GM19467 (cell line): ENCODE data around the gene GLDN.

Source experiments
- ATAC-seq: cut with Tn5 transposase; IDR thresholded peaks from one replicate; pipeline ENCODE4 v1.9.1; 2021; ENCODE audit warnings: mild to moderate bottlenecking, moderate library complexity; ENCODE audit not compliant: unreplicated experiment

The GLDN gene

GRCh38 chr15:51341366-51342226 lies at the start of gene GLDN:
Gene GLDN, plus strand, starts transcription at chr15:51341655. Its CDS starts 30 bp downstream, at chr15:51341685.
- ATAC-seq: no peak

GRCh38 chr15:51298620-51299019 lies 42.8 kb upstream of the GLDN start:
- no peak for ATAC-seq

DNA sequence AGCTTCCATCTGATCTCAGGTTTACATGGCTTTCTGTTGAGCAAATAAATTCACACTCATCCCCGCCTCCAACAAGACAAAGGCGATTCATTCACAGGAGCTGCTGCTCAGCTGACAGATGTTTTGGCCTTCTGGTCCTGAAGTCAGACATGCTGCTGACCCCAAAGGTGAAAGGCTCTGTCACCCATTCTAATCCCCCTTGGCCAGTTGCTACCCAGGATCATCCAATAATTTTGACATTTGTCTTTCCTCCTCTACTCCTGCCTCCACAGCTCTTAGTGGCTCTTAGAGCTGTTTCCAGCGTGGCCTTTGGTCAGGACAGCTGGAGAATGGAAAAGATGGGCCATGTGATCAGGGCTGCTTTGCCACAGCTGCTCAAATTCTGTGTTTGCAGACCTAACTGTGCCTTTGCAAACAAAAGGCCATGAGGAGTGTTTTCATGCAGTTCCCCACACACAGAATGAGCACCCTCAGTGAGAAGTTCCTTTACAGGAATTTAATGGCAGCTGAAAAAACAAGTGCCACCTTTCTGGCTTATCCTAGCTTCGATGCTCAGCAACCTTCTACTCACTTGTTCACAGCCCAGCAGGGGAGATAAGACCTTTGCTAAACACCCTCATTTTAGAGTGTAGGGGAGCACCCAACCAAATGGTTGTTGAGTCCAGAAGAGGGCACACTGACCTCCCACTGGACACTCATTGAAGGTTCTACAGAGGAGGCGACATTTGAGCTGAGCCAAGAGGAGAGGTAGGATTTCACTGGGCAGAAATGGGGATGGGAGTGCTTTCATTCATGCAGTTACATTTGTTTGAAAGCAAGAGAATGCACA lies 42.1 kb upstream of the GLDN start:
- ATAC-seq: no peak

DNA sequence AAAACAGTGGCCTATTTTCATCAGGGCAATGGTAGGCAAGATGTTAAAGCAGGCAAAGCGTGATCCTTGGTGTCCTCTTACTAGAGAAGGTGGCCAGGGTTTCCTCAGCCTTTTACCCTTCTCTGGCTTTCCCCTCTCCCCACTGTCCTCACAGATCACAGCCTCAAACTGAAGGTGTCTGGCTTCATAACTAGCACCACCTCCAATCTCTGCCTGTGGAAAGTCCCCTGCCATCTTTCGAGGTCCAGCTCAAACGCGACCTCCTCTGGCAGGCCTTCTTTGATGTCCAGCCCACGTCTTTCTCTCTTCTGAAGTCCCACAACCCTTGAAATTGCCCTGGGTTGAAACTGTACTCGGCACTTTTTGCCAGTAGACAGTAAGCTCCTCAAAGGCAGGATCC lies 39.0 kb upstream of the GLDN start:
- ATAC-seq: no peak

GRCh38 chr15:51303462-51303980 lies 37.9 kb upstream of the GLDN start:
- no peak for ATAC-seq

- no peak for ATAC-seq
These were observed 34.1 kb upstream of the GLDN start for GRCh38 chr15:51307325-51307724.

DNA sequence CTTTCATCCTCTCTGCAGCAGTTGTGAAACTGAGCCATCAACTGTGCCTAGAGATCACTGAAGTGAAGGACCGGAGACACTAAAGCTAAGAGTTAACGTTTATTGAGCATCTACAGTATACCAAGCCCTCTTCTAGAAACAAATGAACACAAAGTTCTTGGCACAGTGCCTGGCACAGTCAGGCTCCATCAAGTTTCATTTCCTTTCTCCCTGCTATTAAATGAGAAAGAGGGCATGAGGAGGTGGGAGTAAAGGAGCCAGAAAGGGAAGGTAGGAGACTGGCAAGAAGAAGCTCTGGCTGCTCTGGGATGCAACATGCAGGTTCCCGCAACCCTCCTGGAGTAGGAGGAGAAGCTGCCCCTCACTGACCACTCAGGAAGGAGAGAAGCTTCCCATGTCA lies 33.6 kb upstream of the GLDN start:
- no peak for ATAC-seq

DNA sequence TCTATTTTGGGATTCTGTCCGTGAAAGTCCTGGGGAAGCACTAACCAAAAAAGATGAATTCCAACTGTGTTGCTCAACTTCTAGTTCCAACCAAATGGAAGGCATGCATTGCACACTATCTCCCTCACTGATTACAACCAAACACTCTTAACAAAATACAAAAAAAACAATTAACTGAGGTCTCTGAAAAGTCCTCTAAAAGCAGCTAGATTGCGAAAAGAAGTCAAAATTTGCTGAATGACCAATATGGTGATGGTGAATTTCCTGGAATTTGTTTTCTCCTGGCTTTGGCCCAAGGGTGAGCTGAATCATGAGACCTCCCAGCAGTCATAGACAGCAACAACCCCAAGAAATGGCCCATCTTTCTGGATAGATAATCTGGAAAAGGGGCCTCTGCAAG lies 31.4 kb upstream of the GLDN start:
- no peak for ATAC-seq

DNA sequence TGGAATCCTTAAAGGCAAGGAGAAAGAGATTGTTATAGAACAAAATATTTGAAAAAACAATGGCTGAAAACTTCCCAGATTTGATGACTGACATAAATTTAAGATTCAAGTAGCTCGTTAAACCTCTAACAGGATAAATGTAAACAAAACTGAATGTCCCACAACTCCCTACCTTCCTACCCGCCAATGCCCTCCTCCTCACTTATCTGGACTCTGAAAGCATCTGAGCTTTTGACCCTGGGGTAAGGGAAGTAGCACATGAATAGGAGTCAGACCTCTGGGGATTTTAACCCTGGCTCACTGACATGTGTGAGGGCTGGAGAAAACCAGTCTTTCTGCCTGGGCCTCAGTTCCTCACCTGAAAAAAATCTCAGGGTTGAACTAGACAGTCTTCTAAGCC lies 29.9 kb upstream of the GLDN start:
- ATAC-seq: no peak

DNA sequence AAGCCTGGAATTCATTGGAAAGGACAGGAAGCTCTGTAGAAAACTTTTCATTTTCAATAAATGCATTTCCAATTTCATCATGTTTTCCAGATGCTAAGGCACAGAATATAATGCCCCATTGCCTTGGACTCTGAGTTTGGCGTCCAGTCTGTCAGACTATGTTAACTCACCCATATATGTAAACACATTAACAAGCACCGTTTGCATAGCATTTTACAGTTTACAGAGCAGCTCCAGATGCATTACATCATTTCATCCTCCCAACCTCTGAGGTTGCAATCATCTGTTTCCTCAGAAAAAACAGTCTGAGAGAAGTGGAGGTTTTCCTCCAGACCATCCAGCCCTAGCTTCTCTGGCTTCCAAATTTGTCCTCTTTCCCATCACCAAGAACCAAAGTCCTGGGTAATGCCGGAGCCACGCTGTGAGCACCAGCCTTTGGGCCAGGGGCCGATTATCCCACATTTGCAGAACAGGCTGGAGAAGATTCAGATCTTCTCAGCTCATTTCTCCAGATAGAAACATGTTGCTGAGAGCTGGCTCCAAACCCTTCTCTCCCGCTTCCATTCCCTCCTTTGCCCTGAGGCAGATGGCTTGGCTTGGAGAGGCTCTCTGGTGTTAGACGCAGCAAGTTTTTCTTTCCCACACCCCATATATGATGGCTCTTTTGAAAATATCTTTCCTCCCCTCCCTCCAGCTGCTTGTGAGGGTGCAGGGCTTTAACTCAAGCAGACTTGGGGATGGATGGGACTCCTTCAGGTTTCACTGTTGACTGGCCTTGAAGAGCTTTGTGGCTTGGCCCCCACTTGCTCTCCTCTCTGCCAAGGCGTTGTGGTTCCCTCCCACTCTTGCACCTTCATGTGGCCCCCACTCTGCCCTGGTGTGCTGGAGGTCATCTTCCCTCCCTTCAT lies 29.0 kb upstream of the GLDN start:
- no peak for ATAC-seq

GRCh38 chr15:51313074-51313393 lies 28.4 kb upstream of the GLDN start:
- no peak for ATAC-seq

DNA sequence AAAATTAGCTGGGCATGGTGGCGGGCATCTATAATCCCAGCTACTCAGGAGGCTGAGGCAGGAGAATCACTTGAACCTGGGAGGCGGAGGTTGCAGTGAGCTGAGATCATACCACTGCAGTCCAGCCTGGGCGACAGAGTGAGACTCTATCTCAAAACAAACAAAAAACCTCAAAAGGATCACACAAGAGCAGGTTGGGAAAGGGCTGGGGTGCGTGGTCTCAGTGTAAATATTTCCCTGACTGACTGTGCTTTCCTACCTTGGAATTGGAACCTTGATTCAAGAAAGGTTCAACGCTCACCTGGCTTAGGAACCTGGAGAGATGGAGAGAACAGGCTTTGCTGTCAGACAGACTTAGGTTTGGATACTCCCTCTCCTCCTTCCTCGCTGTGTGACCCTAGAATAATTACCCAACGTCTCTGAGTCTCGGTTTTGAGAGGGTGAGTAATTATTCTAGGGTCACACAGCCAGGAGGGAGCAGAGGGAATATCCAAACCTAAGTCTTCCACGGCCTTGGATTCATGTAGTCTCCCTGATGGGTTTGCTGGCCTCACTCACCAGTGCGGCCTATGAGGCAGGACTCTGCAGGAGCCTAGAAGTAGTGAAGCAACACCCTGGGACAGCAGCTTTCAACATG lies 27.7 kb upstream of the GLDN start:
- no peak for ATAC-seq

DNA sequence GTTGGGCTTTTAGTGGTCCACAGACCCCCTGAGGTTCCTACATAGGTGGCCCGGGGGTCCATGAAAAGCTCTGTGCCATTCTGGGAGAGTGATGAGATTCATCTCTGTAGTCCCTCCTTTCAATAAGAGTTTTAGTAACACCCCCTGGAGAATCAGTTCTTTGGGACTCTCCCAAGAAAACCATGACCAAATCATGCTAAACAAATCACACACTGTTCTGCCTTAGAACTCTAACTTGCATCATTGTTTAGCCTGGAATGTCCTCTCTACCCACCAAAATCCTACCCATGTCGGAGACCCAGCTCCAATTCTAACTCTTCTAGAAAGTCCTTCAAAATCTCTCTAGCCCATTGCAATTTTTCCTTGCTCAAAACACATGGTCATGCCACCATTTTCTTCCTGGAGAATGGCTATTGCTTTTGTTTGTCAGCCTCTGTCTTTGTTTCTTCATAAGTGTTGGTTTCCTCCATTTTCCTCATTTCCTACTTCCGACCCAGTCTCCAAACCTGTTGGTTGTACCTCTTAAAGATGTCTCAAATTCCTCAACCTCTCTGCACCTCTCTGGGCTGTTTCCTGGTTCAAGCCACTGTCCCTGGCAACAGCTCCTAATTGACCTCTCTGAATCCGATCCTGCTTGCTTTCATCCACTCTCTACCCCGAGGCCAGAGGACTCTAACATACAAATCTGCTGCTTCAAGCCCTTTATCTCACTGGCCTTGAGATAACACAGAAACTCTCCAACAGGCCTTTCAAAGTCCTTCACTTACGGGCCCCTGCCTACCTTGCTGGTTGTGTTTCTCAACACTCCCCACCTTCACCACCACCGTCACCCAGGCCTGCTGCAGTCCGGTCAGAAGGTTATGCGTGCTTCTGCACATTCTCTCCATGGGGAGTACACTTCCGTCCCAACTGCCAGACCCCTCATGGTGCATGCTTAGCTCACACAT lies 26.8 kb upstream of the GLDN start:
- no peak for ATAC-seq

- ATAC-seq: no peak
These were observed 25.7 kb upstream of the GLDN start for GRCh38 chr15:51315726-51316125.

DNA sequence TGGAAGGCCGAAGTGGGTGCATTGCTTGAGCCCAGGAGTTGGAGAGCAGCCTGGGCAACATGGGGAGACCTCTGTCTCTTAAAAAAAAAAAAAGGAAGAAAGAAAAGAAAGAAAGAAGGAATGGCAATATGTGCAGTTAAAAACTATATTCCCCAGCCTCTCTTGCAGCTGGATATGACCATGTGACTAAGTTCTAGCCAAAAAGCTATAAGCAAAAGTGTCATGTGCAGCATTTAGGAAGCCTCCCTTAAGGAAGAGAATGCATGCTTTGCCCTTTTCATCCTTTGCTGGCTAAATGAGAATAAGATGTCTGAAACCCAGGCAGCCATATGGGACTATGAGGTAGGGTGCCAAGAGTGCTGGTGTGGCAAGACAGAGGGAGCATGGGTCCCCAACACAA lies 24.8 kb upstream of the GLDN start:
- ATAC-seq: no peak

DNA sequence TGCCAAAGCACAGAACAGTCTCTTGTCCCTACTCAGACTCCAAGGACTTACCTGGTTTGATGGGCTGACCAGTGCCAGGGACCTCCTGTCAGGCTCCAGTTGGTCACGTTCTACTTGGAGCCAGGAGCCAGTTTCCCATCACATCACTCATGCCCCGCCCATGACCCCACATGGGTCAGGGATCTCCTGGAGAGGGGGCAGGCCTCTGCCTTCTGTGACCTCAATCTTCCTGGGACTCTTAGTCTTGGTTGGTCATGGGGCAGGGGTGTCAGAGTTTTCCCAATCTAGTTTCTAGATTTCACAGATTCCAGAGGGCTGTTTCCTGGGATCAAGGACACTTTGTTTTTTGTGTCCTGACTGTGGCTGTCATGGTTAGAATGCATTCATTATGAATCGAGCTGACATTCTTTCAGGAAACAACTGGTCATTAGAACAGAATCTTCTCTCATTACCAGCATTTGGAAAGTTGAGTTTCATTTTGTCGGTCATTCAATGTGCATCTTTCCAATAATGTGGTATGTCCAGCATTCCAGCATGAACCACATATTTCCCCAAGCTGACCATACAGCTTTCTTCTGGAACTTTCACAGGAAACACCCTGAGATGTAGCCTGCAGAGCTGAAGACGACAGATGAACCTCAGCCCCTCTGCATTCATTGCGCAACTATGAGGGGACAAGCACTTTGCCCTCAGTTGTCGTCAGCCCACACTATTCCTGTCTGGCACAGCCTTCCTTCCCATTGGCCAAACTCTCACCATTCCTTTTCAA lies 22.9 kb upstream of the GLDN start:
- ATAC-seq: no peak

- ATAC-seq: no peak
These were observed 21.9 kb upstream of the GLDN start for GRCh38 chr15:51319539-51319938.

DNA sequence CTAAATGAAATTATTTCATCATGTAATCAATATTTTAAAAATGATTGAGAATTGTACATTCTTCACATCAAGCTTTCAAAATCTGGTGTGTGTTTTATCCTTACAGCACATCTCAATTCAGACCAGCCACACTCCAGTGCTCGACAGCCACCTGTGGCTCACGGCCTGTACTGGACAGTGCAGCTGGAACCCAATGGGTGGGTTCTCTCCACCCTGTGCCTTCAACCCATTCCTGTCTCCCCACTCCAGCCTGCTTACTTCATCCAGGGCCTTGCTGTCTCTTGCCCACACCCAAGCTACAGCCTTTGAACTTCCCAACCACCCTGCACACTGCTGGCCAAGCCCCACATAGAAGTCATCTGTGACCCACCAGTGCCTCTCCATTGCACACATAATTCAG lies 20.6 kb upstream of the GLDN start:
- ATAC-seq: no peak

DNA sequence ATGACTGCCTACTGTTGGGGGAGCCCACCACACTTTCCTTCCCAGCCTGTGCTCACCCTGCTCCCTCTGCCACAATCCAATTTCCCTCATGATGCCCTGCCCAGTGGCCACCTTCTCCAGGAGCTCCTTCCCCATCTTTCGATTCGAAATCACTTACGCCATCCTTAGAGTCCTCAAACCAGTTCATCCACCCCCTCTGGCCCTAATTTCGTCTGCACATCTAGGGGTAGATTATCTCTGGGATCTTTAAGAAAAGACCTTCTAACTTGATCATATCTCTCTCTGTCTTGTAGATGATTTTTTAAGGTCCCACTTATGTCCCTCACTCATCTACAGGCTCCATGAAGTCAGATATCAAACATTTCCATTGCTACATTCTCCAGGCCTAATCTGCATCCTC lies 20.1 kb upstream of the GLDN start:
- ATAC-seq: no peak
